Activated CD8-positive, alpha-beta T cell treated with anti-CD3 and anti-CD28 coated beads for 36 hours (primary cell): ENCODE measurements around the gene SENP1. TPM values are rescaled to one million over a fixed set of nuclear protein-coding genes. Genes with fewer than 3 reads are reported as not detected.

Experiments
- ATAC-seq: fragments of 200-7000 bp; cut with Tn5 transposase; one replicate; pipeline ENCODE4 v1.10.0; 2021; ENCODE audit warnings: mild to moderate bottlenecking, moderate library complexity
- CTCF ChIA-PET: fragments of 350-600 bp; sonication (Branson Sonifier 250); formaldehyde crosslinking; loops from one replicate; lab custom pipeline; 2021; ENCODE audit warnings: antibody characterized with exemption; lab: Charles Lee
- POLR2A ChIA-PET: fragments of 350-600 bp; sonication (Branson Sonifier 250); formaldehyde crosslinking; loops from one replicate; lab custom pipeline; 2021; ENCODE audit warnings: antibody characterized with exemption; lab: Charles Lee
- DNase-seq: peaks from one replicate; pipeline ENCODE4 v3.0.0-alpha.2; 2020
- H3K27ac Mint-ChIP-seq: one replicate; pipeline ENCODE4 v1.8.0; 2021; ENCODE audit warnings: mild to moderate bottlenecking, mixed read lengths
- H3K27me3 Mint-ChIP-seq: one replicate; pipeline ENCODE4 v1.8.0; 2021; ENCODE audit warnings: mixed read lengths
- H3K36me3 Mint-ChIP-seq: one replicate; pipeline ENCODE4 v1.8.0; 2021; ENCODE audit warnings: low read depth, mixed read lengths
- H3K4me1 Mint-ChIP-seq: one replicate; pipeline ENCODE4 v1.8.0; 2021; ENCODE audit warnings: low read depth, mixed read lengths
- H3K4me3 Mint-ChIP-seq: one replicate; pipeline ENCODE4 v1.8.0; 2021; ENCODE audit warnings: mild to moderate bottlenecking, moderate library complexity, mixed read lengths
- H3K9me3 Mint-ChIP-seq: one replicate; pipeline ENCODE4 v1.8.0; 2021; ENCODE audit warnings: mixed read lengths
- intact Hi-C: fragments of 100-400 bp; cut with micrococcal nuclease; formaldehyde crosslinking; loops from one replicate; pipeline ENCODE4 v1.10.0; 2022
- total RNA-seq, 2 experiments: library from RNA; stranded (reverse); gene quantifications; one replicate each; pipeline ENCODE4 v1.2.3, GENCODE V29; 2021
- TF ChIP-seq, protein P1 (sequence below): fragments of 200-600 bp; IDR thresholded peaks from one replicate; pipeline ENCODE4 v1.8.0; 2022; ENCODE audit warnings: antibody characterized with exemption, mild to moderate bottlenecking

SENP1 gene
- total RNA-seq, 2 experiments from 2014 or later = 39.8 to 40.2 TPM

DNA sequence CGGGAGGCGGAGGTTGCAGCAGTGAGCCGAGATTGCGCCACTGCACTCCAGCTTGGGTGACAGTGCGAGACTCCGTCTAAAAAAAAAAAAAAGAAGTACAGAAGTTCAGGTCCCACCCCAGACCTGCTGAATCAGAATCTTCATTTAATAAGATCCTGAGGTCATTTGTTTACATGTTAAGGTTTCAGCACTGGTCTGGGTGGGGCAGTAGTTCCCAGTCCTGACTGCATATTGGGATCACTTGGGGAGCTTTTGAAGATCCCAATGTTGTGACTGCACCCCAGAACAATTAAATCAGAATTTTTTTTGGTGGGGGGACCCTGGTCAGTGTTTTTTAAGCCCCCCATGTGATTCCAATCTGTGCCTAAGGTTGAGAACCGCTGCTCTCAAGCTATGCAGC lies 89.9 kb downstream of the SENP1 start:
- Mint-ChIP-seq H3K27ac (no peak overlapping the region), H3K4me3 (no peak overlapping the region), H3K9me3 (no peaks in the 10 kb centered on the region), H3K4me1 (no peaks in the 10 kb centered on the region), H3K27me3 (peaks cover 16% of the 10 kb centered on the region), H3K36me3 (no peaks in the 10 kb centered on the region)
- intact Hi-C loops = no loop called here
- ATAC-seq = no peak
- POLR2A ChIA-PET = no interaction called here
- CTCF ChIA-PET = interaction anchor here (1.1 to 1.4 kb wide), 3 partner anchors 31 to 149 kb away, joined by 3 read pairs; no protein-coding TSS in a partner anchor
- DNase-seq = no peak
- TF ChIP-seq, protein P1, sequence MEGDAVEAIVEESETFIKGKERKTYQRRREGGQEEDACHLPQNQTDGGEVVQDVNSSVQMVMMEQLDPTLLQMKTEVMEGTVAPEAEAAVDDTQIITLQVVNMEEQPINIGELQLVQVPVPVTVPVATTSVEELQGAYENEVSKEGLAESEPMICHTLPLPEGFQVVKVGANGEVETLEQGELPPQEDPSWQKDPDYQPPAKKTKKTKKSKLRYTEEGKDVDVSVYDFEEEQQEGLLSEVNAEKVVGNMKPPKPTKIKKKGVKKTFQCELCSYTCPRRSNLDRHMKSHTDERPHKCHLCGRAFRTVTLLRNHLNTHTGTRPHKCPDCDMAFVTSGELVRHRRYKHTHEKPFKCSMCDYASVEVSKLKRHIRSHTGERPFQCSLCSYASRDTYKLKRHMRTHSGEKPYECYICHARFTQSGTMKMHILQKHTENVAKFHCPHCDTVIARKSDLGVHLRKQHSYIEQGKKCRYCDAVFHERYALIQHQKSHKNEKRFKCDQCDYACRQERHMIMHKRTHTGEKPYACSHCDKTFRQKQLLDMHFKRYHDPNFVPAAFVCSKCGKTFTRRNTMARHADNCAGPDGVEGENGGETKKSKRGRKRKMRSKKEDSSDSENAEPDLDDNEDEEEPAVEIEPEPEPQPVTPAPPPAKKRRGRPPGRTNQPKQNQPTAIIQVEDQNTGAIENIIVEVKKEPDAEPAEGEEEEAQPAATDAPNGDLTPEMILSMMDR = no peak

DNA sequence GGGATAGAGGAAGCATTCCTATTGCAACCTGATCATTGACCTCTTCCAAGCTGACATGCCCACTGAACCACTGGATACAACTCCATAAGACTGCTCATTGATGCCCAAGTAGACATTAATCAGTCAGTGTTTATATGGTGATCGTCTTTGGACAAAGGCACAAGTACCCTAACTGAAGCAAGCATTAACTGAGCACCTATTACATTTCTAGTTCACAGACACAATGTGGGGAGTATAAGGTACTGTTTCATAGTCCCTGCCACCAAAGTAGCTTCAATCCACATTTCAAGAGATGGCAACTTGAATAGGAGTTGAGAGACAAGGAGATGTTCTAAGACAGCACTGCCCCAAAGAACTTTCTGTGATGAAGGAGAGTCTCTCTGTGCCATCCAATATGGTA lies 90.8 kb downstream of the SENP1 start:
- H3K9me3 Mint-ChIP-seq = no peaks in the 10 kb centered on the region
- no peak overlapping the region for H3K4me3 Mint-ChIP-seq
- H3K36me3 Mint-ChIP-seq = no peaks in the 10 kb centered on the region
- ChIA-PET CTCF (interaction anchor here (1.1 to 1.3 kb wide), 2 partner anchors 32 to 150 kb away, joined by 3 read pairs; no protein-coding TSS in a partner anchor), POLR2A (no interaction called here)
- intact Hi-C loops = no loop called here
- no peaks in the 10 kb centered on the region for H3K4me1 Mint-ChIP-seq
- DNase-seq = no peak
- TF ChIP-seq, protein P1 = no peak
- ATAC-seq = no peak
- peaks cover 16% of the 10 kb centered on the region for H3K27me3 Mint-ChIP-seq
- no peak overlapping the region for H3K27ac Mint-ChIP-seq

DNA sequence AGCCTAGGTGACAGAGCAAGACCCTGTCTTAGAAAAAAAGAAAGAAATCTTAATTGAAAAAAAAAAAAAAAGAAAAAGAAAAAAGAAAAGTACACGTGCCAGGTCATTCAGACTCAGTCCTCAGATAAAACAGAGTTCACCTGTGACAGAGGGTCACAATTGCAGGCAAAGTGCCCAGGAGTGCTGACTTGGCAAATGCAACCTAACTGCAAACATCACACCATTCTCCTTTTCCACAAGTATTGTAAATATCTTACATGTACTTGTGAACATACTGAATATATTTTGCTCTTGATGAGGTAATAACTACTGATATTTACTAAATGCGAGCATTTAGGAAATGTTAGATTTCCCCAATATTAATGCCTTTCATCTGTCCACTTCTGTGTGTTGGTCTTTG lies 92.6 kb downstream of the SENP1 start:
- DNase-seq (no peak), ATAC-seq (no peak)
- Mint-ChIP-seq H3K4me3 (no peak overlapping the region), H3K36me3 (no peaks in the 10 kb centered on the region), H3K4me1 (no peaks in the 10 kb centered on the region), H3K27ac (no peak overlapping the region), H3K9me3 (no peaks in the 10 kb centered on the region), H3K27me3 (peaks cover 25% of the 10 kb centered on the region)
- CTCF ChIA-PET = no interaction called here
- intact Hi-C loops = no loop called here
- POLR2A ChIA-PET = no interaction called here
- TF ChIP-seq, protein P1 = no peak

DNA sequence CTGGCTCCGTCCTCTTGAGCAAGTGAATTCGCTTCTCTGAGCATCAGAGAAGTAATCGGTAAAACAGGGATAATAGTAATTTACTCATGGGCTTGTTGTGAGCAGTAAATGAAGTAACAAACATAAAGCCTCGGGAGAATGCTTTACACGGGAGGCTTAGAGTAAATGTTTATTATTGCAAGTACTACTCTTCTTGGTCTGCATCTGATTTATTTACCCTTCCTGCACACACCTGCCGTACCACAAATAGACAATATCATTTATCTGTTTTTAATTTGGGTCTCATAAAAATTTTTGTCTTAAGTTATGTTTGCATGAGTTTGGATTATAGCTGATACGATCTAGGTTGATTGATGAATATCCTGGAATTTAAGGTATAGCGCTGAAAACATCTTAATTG lies 93.8 kb downstream of the SENP1 start:
- H3K36me3 Mint-ChIP-seq = no peaks in the 10 kb centered on the region

DNA sequence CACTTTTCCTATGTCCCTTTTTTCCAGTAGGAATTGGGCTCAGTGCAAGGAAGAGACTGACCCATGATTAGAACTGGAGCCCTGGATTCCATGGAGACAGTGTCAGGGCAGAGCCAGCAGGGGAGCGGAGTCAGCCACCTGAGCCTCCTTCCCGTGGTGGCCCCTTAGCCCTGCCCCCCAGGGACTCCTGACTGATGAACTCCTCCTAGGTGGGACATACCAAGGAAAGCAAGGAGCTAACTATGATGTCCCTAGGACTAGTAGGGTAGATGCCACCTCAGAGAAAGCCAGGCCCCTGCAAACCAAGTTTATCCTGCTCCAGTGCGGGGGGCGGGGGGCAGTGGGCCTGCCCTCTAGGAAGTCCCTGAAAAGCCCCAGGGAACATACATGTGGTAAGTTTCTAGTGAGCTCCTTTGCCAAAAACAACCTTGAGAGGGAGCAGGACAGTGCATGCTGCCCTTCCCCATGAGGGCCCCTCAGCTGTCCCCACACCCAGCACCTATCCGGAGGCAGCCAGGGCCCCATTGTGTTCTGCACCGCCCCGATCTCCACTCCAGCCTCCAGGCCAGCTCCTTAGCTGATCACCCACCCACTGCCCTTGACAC lies 95.4 kb downstream of the SENP1 start:
- peaks cover 37% of the 10 kb centered on the region for H3K27me3 Mint-ChIP-seq
- CTCF ChIA-PET = interaction anchor here (0.8 kb wide), 1 partner anchor 21 kb away, joined by 3 read pairs; no protein-coding TSS in a partner anchor
- ATAC-seq = no peak

More for the DNA sequence above, 93.8 kb downstream of the SENP1 start:
- intact Hi-C loops = no loop called here
- no peak overlapping the region for H3K27ac Mint-ChIP-seq
- no peak overlapping the region for H3K4me3 Mint-ChIP-seq
- ChIA-PET CTCF (interaction anchor here (0.8 kb wide), 1 partner anchor 62 kb away, joined by 3 read pairs; no protein-coding TSS in a partner anchor), POLR2A (interaction anchor here (0.6 kb wide), 1 partner anchor 57 kb away, joined by 3 read pairs; no protein-coding TSS in a partner anchor)
- no peaks in the 10 kb centered on the region for H3K9me3 Mint-ChIP-seq
- TF ChIP-seq, protein P1 = no peak
- peaks cover 27% of the 10 kb centered on the region for H3K27me3 Mint-ChIP-seq
- H3K4me1 Mint-ChIP-seq = no peaks in the 10 kb centered on the region
- ATAC-seq (no peak), DNase-seq (no peak)

More for the DNA sequence above, 95.4 kb downstream of the SENP1 start:
- Mint-ChIP-seq H3K4me1 (no peaks in the 10 kb centered on the region), H3K36me3 (no peaks in the 10 kb centered on the region), H3K27ac (no peak overlapping the region), H3K9me3 (no peaks in the 10 kb centered on the region), H3K4me3 (no peak overlapping the region)
- TF ChIP-seq, protein P1 = no peak
- POLR2A ChIA-PET = no interaction called here
- no peak for DNase-seq
- intact Hi-C loops = no loop called here
